ENCODE data around the gene ZNF557. TPM values are rescaled to one million over a fixed set of nuclear protein-coding genes. Genes with fewer than 3 reads are reported as not detected.

The ZNF557 gene
- total and polyA plus RNA-seq, 7 donors: 2.3 to 10.0 (median 6.9) TPM

DNA sequence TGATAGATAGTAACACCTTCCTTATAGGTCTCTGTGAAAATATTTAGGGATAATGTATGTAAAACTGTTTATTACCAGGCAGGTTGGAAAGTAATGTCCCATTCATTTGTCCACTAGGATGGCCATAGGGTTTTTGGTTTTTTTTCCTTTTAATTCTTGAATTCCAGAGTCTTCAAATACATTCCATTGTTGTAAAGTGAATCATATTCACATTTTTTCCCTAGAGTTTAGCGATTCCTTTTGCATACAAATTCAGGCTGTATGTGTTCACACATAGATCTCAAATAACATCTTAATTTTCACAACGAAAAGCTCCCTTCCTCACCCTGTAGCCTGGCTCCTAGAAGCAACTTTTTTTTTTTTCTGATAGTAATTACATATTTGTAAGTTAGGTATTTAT lies 1.8 kb upstream of the ZNF557 start:
- intact Hi-C loops (cut with DNase I): loop anchor here (10.0 kb wide), 2 partner anchors 333 to 693 kb away; partner anchors contain the start of genes ALKBH7, GPR108, PSPN and TRIP10
- 84 to 85% methylated on average over 2 of the region's 2 CpGs for WGBS, 2 donors

DNA sequence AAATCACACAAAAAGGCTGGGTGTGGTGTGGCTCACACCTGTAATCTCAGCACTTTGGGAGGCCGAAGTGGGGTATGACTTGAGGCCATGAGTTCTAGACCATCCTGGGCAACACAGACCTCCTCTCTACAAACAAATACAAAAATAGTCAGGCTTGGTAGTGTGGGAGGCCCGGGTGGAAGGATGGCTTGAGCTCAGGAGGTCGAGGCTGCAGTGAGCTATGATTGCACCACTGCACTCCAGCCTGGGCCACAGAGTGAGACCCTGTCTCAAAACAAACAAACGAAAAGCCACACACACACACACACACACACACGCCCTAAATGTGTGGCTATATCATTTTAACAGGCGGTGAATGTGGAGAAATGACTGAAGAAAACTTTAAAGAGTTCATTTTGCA lies 904 bp upstream of the ZNF557 start:
- no peak for DNase-seq
- TF ChIP-seq POLR2AphosphoS5 (IDR thresholded peaks at IDR 0.05): no peak
- TF ChIP-seq EP300 (IDR thresholded peaks at IDR 0.05): no peak
- TF ChIP-seq, protein P1, sequence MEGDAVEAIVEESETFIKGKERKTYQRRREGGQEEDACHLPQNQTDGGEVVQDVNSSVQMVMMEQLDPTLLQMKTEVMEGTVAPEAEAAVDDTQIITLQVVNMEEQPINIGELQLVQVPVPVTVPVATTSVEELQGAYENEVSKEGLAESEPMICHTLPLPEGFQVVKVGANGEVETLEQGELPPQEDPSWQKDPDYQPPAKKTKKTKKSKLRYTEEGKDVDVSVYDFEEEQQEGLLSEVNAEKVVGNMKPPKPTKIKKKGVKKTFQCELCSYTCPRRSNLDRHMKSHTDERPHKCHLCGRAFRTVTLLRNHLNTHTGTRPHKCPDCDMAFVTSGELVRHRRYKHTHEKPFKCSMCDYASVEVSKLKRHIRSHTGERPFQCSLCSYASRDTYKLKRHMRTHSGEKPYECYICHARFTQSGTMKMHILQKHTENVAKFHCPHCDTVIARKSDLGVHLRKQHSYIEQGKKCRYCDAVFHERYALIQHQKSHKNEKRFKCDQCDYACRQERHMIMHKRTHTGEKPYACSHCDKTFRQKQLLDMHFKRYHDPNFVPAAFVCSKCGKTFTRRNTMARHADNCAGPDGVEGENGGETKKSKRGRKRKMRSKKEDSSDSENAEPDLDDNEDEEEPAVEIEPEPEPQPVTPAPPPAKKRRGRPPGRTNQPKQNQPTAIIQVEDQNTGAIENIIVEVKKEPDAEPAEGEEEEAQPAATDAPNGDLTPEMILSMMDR (IDR thresholded peaks at IDR 0.05): no peak
- TF ChIP-seq POLR2A (IDR thresholded peaks at IDR 0.05): no peak
- H3K4me1 ChIP-seq: peaks cover 0 to 14% (median 9%) of the 10 kb centered on the region in 4 donors
- no peaks in the 10 kb centered on the region for H3K27me3 ChIP-seq
- H3K36me3 ChIP-seq: peaks cover 13 to 30% (median 21%) of the 10 kb centered on the region in 4 donors
- H3K9me3 ChIP-seq: no peaks in the 10 kb centered on the region
- 56 to 79% methylated on average over 6 of the region's 6 CpGs for WGBS, 2 donors
- intact Hi-C loops (cut with DNase I): loop anchor here (10.0 kb wide), 2 partner anchors 334 to 694 kb away; partner anchors contain the start of genes ALKBH7, GPR108, PSPN and TRIP10
- peak overlapping the region in 3 of 4 donors; percentile 29 to 83 (median 82) for H3K27ac ChIP-seq
- peak overlapping the region in 2 of 4 donors; percentile 86 to 97 for H3K4me3 ChIP-seq

More for the DNA sequence above, 1.8 kb upstream of the ZNF557 start:
- H3K36me3 ChIP-seq: peaks cover 7 to 22% (median 12%) of the 10 kb centered on the region in 4 donors
- H3K27ac ChIP-seq: no peak overlapping the region
- H3K27me3 ChIP-seq: no peaks in the 10 kb centered on the region
- H3K4me1 ChIP-seq: peaks cover 0 to 14% (median 9%) of the 10 kb centered on the region in 4 donors
- no peak for TF ChIP-seq POLR2A (IDR thresholded peaks at IDR 0.05)
- TF ChIP-seq EP300 (IDR thresholded peaks at IDR 0.05): no peak
- TF ChIP-seq, protein P1 (IDR thresholded peaks at IDR 0.05): no peak
- TF ChIP-seq POLR2AphosphoS5 (IDR thresholded peaks at IDR 0.05): no peak
- no peak for DNase-seq
- H3K9me3 ChIP-seq: no peaks in the 10 kb centered on the region
- H3K4me3 ChIP-seq: no peak overlapping the region

DNA sequence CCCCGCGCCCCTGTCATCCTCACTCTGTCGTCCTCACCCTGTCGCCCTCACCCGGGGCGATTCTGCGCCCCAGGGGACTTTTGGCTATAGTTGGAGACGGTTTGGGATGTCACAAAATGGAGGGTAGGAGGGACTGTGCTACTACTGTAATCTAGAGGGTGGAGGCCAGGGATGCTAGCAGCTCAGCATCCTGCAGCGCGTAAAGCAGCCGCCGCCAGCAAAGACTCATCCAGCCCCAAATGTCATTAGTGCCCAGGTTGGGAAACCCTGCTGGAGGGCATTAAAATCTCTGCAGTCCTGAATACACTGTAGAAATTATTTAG lies 362 bp downstream of the ZNF557 start:
- Histone ChIP-seq H3K4me3 (peak overlapping the region; percentile 76 to 97 (median 90)), H3K27me3 (no peaks in the 10 kb centered on the region), H3K4me1 (peaks cover 0 to 14% (median 9%) of the 10 kb centered on the region in 4 donors), H3K36me3 (peaks cover 16 to 43% (median 28%) of the 10 kb centered on the region in 4 donors), H3K27ac (peak overlapping the region; percentile 78 to 84 (median 82)), H3K9me3 (no peaks in the 10 kb centered on the region)
- no peak for DNase-seq
- intact Hi-C loops (cut with DNase I): loop anchor here (2.0 to 10.0 kb wide), 3 partner anchors 25 to 695 kb away; partner anchors contain the start of genes ALKBH7, GPR108, PSPN and TRIP10
- 0 to 1% methylated on average over 12 of the region's 12 CpGs for WGBS, 2 donors
- no peak for TF ChIP-seq EP300 (IDR thresholded peaks at IDR 0.05)
- TF ChIP-seq, protein P1 (IDR thresholded peaks at IDR 0.05): no peak
- no peak for TF ChIP-seq POLR2A (IDR thresholded peaks at IDR 0.05)
- TF ChIP-seq POLR2AphosphoS5 (IDR thresholded peaks at IDR 0.05): no peak

DNA sequence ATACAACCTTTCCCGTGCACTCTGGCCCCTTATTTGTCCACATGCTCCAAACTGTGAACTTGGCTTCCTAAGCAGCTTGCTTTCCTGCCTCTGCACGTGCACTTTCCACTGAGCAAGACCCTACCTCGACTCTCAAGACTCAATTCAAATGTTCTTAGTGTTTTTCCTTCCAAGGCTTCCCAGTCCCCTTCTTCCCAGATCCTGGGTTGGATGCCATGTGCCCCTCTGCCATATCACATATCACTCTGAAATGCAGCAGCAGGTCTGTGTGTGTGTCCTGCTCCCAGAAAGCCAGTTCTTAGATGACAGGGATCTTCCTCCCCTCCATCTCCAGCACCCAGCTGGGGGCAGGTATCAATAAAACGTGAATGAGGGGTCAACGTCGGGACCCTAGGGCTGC lies 3.0 kb downstream of the ZNF557 start:
- H3K36me3 ChIP-seq: peaks cover 42 to 70% (median 55%) of the 10 kb centered on the region in 4 donors
- H3K27me3 ChIP-seq: no peaks in the 10 kb centered on the region
- peaks cover 0 to 14% (median 9%) of the 10 kb centered on the region in 4 donors for H3K4me1 ChIP-seq
- no peak for DNase-seq
- H3K4me3 ChIP-seq: no peak overlapping the region
- 96% methylated on average over 6 of the region's 6 CpGs for WGBS, 2 donors
- H3K9me3 ChIP-seq: peaks cover under 1 to 11% (median 7%) of the 10 kb centered on the region in 4 donors
- intact Hi-C loops (cut with DNase I): no loop called here
- no peak for TF ChIP-seq POLR2AphosphoS5 (IDR thresholded peaks at IDR 0.05)
- TF ChIP-seq, protein P1 (IDR thresholded peaks at IDR 0.05): no peak
- TF ChIP-seq EP300 (IDR thresholded peaks at IDR 0.05): no peak
- no peak for TF ChIP-seq POLR2A (IDR thresholded peaks at IDR 0.05)
- H3K27ac ChIP-seq: no peak overlapping the region

Data from sigmoid colon (tissue), 7 donors.